GM12878 (cell line): ENCODE results near the gene PLEKHA1. TPM values are rescaled to one million over a fixed set of nuclear protein-coding genes. Genes with fewer than 3 reads are reported as not detected.

Experiments
- ATAC-seq: fragments of 200-7000 bp; cut with Tn5 transposase; 3 replicates; pipeline ENCODE4 v1.9.1; 2020; ENCODE audit warnings: mild to moderate bottlenecking, moderate library complexity
- BruUV-seq: library from RNA; stranded (reverse); fragments of 400-500 nt; replicated peaks from 2 replicates; lab custom pipeline; 2021; lab: Mats Ljungman, UMichigan
- CTCF ChIA-PET: fragments of 300-600 bp; sonication (Branson Sonifier 250); formaldehyde crosslinking; extraction: SDS; loops from one replicate; lab custom pipeline; 2021; ENCODE audit warnings: inconsistent platforms; lab: Yijun Ruan, JAX
- POLR2A ChIA-PET: fragments of 350-600 bp; formaldehyde crosslinking; extraction: SDS; loops from one replicate; lab custom pipeline; 2021; ENCODE audit warnings: inconsistent platforms; lab: Charles Lee
- RAD21 ChIA-PET: fragments of 300-600 bp; sonication (Branson Sonifier 250); formaldehyde crosslinking; loops from one replicate; lab custom pipeline; 2023; ENCODE audit warnings: antibody characterized with exemption; ENCODE audit not compliant: unreplicated experiment; lab: Charles Lee
- SMC1A ChIA-PET: fragments of 300-600 bp; sonication (Branson Sonifier 250); formaldehyde crosslinking; loops from one replicate; lab custom pipeline; 2023; ENCODE audit not compliant: unreplicated experiment, uncharacterized antibody; lab: Charles Lee
- DNase-seq: peaks from one replicate; pipeline ENCODE4 v3.0.0-alpha.2; 2011; ENCODE audit warnings: low read depth, low spot score
- FAIRE-seq: peaks from 3 replicates; lab custom pipeline; 2011; peaks lifted over from hg19 to GRCh38; lab: Jason Lieb, UNC
- H2AFZ ChIP-seq: 2 replicates; pipeline ENCODE4 v1.6.0; 2011; ENCODE audit warnings: low read depth, low read length, control low read depth; ENCODE audit not compliant: control insufficient read depth
- H3K27ac ChIP-seq: 2 replicates; pipeline ENCODE4 v1.5.1; 2011; ENCODE audit warnings: control low read depth; ENCODE audit not compliant: control insufficient read depth, insufficient read depth
- H3K27me3 ChIP-seq, 2 experiments: replicated peaks in 1 of 2; 2 replicates each; pipeline versions ENCODE4 v1.6.0 to v1.6.1; 2011; ENCODE audit warnings: low read length in 1 of 2; ENCODE audit not compliant: control insufficient read depth in 2 of 2, insufficient read depth in 2 of 2
- H3K36me3 ChIP-seq, 2 experiments: 2 replicates each; pipeline ENCODE4 v1.5.1; 2011; ENCODE audit warnings: low read length in 1 of 2; ENCODE audit not compliant: control insufficient read depth in 2 of 2, insufficient read depth in 2 of 2
- H3K4me1 ChIP-seq: 2 replicates; pipeline ENCODE4 v1.6.1; 2011; ENCODE audit warnings: mild to moderate bottlenecking, low read length, moderate library complexity, mixed read lengths; ENCODE audit not compliant: control insufficient read depth, insufficient read depth
- H3K4me2 ChIP-seq: 2 replicates; pipeline ENCODE4 v1.6.0; 2011; ENCODE audit warnings: control low read depth; ENCODE audit not compliant: control insufficient read depth, insufficient read depth
- H3K4me3 ChIP-seq: fragments of 200-600 bp; sonication (generic); 2 replicates; pipeline ENCODE4 v1.5.1; 2016
- H3K79me2 ChIP-seq: 2 replicates; pipeline ENCODE4 v1.6.0; 2011; ENCODE audit warnings: low read length; ENCODE audit not compliant: control insufficient read depth, insufficient read depth
- H3K9ac ChIP-seq: 2 replicates; pipeline ENCODE4 v1.8.0; 2011; ENCODE audit warnings: low read length, control low read depth, mixed read lengths; ENCODE audit not compliant: control insufficient read depth, insufficient read depth
- H3K9me3 ChIP-seq: replicated peaks from 3 replicates; pipeline ENCODE4 v1.5.1; 2011; ENCODE audit warnings: mild to moderate bottlenecking, low read length; ENCODE audit not compliant: control insufficient read depth, insufficient read depth
- H4K20me1 ChIP-seq: 2 replicates; pipeline ENCODE4 v1.6.0; 2011; ENCODE audit not compliant: control insufficient read depth, insufficient read depth
- RELB ChIP-seq: fragments of 450-650 bp; IDR thresholded peaks from 2 replicates; pipeline ENCODE4 v1.6.1; 2017; ENCODE audit warnings: low read depth, mild to moderate bottlenecking, moderate library complexity
- TBL1XR1 ChIP-seq: IDR thresholded peaks from 2 replicates; pipeline ENCODE4 v1.6.1; 2012; ENCODE audit warnings: low read depth, low read length, improper control_type of control experiment
- ZNF592 ChIP-seq: fragments of 450-650 bp; IDR thresholded peaks from 2 replicates; pipeline ENCODE4 v1.6.1; 2017; ENCODE audit warnings: mild to moderate bottlenecking, moderate library complexity
- WGBS: methylation state at CpG from one replicate; pipeline ENCODE4 v1.1.6; 2016; ENCODE audit warnings: low lambda C conversion rate; ENCODE audit not compliant: insufficient replicate concordance, insufficient coverage; ENCODE audit errors: missing lambda C conversion rate; 5-methylcytosine and 5-hydroxymethylcytosine counted together
- in situ Hi-C: fragments of 300-500 bp; cut with MboI; formaldehyde crosslinking; loops from 9 replicates; pipeline ENCODE4 v1.14.3; 2018; ENCODE audit warnings: mixed read lengths
- intact Hi-C: fragments of 100-400 bp; cut with micrococcal nuclease; formaldehyde crosslinking; loops from one replicate; pipeline ENCODE4 v1.14.2; 2022; ENCODE audit not compliant: unreplicated experiment
- polyA plus RNA-seq, 11 experiments: library from polyadenylated mRNA; depleted of rRNA in 4 of 11; unstranded in 6 of 11; stranded (reverse) in 5 of 11; fragments of >200 nt; fragmentation: Nextera tagmentation in 4 of 11; fragmentation: Illumina TruSeq in 1 of 11; extraction: Ambion mirVana in 4 of 11; extraction: Trizol in 1 of 11; gene quantifications; 1 replicate in 1 of 11; 2 replicates in 10 of 11; pipeline versions ENCODE4 v1.2.1 to v1.2.3, GENCODE V29; 2011 to 2016; ENCODE audit warnings: inconsistent platforms in 2 of 11, missing spikeins in 2 of 11, low read depth in 1 of 11
- total RNA-seq, 4 experiments: library from RNA; depleted of rRNA in 3 of 4; stranded (reverse); fragments of >200 nt in 3 of 4; fragmentation: Illumina TruSeq in 1 of 4; extraction: Trizol in 1 of 4; gene quantifications; 2 replicates each; pipeline versions ENCODE4 v1.2.1 to v1.2.3, GENCODE V29; 2013 to 2021

Gene PLEKHA1
- total and polyA plus RNA-seq, 10 of the 15 experiments (the other 5 are each of a cell fraction or from before 2014, with no cell fraction given), result 0.15 to 6.0 (median 0.32) TPM

GRCh38 chr10:122363722-122364463, 10.6 kb upstream of the PLEKHA1 start:
- Histone ChIP-seq H3K79me2 (no peaks in the 10 kb centered on the region), H3K4me3 (no peak overlapping the region), H3K36me3 (no peaks in the 10 kb centered on the region), H4K20me1 (no peaks in the 10 kb centered on the region), H2AFZ (no peak overlapping the region), H3K27me3 (peaks cover 0 to 7% of the 10 kb centered on the region in 2 experiments; a peak in 2 of 4 replicates), H3K9ac (no peak overlapping the region), H3K27ac (no peak overlapping the region), H3K9me3 (no peaks in the 10 kb centered on the region), H3K4me1 (no peaks in the 10 kb centered on the region), H3K4me2 (no peak overlapping the region)
- TF ChIP-seq ZNF592 (no peak), TBL1XR1 (no peak), RELB (no peak)
- RAD21 ChIA-PET, result no interaction called here
- ATAC-seq (no peak), DNase-seq (no peak), FAIRE-seq (no peak)
- POLR2A ChIA-PET, result no interaction called here
- BruUV-seq, result no TSS peak
- SMC1A ChIA-PET, result no interaction called here
- intact Hi-C loops, result no loop called here
- 18% methylated on average over 6 of the region's 6 CpGs for WGBS
- CTCF ChIA-PET, result no interaction called here
- in situ Hi-C loops, result no loop called here
